Upper lobe of left lung (tissue), 6 donors: ENCODE data around the gene ZCCHC24. TPM values are rescaled to one million over a fixed set of nuclear protein-coding genes. Genes with fewer than 3 reads are reported as not detected.

Experiments used
- ATAC-seq, 2 donors: fragments of 200-7000 bp; cut with Tn5 transposase; one replicate each; pipeline ENCODE4 v1.9.1; 2022; ENCODE audit warnings: mild to moderate bottlenecking in 2 of 2, moderate library complexity in 2 of 2; ENCODE audit not compliant: low FRiP score in 2 of 2
- DNase-seq, 2 donors: peaks; one replicate each; pipeline ENCODE4 v3.0.0-alpha.2; 2019 to 2020
- H3K27ac ChIP-seq, 4 donors: fragments of 200-600 bp; sonication (generic); one replicate each; pipeline ENCODE4 v1.5.1; 2016 to 2019
- H3K27me3 ChIP-seq, 4 donors: fragments of 200-600 bp; sonication (generic); one replicate each; pipeline ENCODE4 v1.5.1; 2017 to 2019
- H3K36me3 ChIP-seq, 4 donors: fragments of 200-600 bp; sonication (generic); one replicate each; pipeline ENCODE4 v1.5.1; 2016 to 2019
- H3K4me1 ChIP-seq, 4 donors: fragments of 200-600 bp; sonication (generic); one replicate each; pipeline ENCODE4 v1.5.1; 2018 to 2019
- H3K4me3 ChIP-seq, 4 donors: fragments of 200-600 bp; sonication (generic); one replicate each; pipeline ENCODE4 v1.5.1; 2017 to 2019; ENCODE audit warnings: mild to moderate bottlenecking in 2 of 4, moderate library complexity in 1 of 4
- H3K9me3 ChIP-seq, 4 donors: fragments of 200-600 bp; sonication (generic); one replicate each; pipeline ENCODE4 v1.5.1; 2018 to 2019
- EP300 ChIP-seq, 4 donors: sonication (generic); formaldehyde crosslinking; IDR thresholded peaks; one replicate each; pipeline ENCODE4 v1.5.1; 2017; ENCODE audit warnings: antibody characterized with exemption in 4 of 4, control low read depth in 2 of 4
- POLR2A ChIP-seq, 4 donors: fragments of 450-650 bp; IDR thresholded peaks; one replicate each; pipeline ENCODE4 v1.5.1; 2016 to 2017; ENCODE audit warnings: antibody characterized with exemption in 4 of 4, mild to moderate bottlenecking in 2 of 4
- POLR2AphosphoS5 ChIP-seq, 2 donors: sonication (generic); formaldehyde crosslinking; IDR thresholded peaks; one replicate each; pipeline ENCODE4 v1.5.1; 2017; ENCODE audit warnings: antibody characterized with exemption in 2 of 2
- WGBS, 2 donors: methylation state at CpG; one replicate each; pipeline ENCODE4 v1.1.5; 2017 to 2018; 5-methylcytosine and 5-hydroxymethylcytosine counted together
- total RNA-seq, 6 donors: library from RNA; depleted of rRNA in 4 of 6; stranded (reverse); fragments of >200 nt in 4 of 6; gene quantifications; one replicate each; pipeline versions ENCODE4 v1.1.0 to v1.2.1, GENCODE V29; 2016 to 2021
- TF ChIP-seq, protein P1 (sequence below), 6 experiments: fragments of 450-650 bp in 4 of 6; fragments of 200-600 bp in 2 of 6; sonication (generic) in 2 of 6; IDR thresholded peaks; one replicate each; pipeline ENCODE4 v1.5.1; 2016 to 2019; ENCODE audit warnings: antibody characterized with exemption in 6 of 6
- donor health status: DM: no; HTN: no; CAD: no; lungs with moderate emphysema.
- donor health status: DM: no; HTN: yes; CAD: no; lungs with severe emphysema.

ZCCHC24 gene
- total RNA-seq, 6 donors from 2014 or later, result 12.6 to 45.7 (median 21.0) TPM

DNA sequence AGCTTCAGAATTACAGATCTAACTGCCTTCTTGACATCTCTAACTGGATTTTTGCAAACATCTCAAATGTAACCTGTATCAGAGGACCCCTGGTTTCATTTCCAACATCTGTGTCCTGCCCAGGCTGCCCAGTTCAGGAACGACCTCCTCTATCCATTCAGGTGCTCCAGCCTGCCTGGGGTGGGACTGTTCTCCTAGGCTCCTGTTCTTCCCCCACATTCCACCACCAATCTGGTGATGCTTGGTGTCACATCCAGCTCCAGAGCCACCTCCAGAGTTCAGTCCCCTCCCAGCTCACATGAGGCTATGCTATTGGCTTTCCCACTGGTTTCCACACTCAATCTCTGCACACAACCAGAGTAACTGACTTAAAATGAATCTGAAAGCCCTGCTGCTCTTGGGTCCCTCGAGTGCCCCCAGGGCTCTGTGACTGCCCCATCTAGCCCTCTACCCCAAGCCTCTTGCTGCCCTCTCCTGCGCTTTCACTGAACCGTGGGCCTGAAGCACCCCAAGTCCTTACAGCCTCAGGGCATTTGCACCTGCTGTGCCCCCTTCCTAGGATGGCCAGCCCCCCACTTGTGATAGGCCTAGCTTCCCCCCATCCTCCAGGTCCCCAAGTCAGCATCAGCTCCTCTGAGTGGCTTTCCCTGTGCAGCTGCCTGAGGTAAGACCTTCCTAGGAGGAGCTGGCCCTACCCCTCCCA, 52.1 kb downstream of the ZCCHC24 start:
- TF ChIP-seq POLR2AphosphoS5 (IDR thresholded peaks at IDR 0.05) (no peak), POLR2A (IDR thresholded peaks at IDR 0.05) (no peak), EP300 (IDR thresholded peaks at IDR 0.05) (no peak)
- TF ChIP-seq, protein P1, sequence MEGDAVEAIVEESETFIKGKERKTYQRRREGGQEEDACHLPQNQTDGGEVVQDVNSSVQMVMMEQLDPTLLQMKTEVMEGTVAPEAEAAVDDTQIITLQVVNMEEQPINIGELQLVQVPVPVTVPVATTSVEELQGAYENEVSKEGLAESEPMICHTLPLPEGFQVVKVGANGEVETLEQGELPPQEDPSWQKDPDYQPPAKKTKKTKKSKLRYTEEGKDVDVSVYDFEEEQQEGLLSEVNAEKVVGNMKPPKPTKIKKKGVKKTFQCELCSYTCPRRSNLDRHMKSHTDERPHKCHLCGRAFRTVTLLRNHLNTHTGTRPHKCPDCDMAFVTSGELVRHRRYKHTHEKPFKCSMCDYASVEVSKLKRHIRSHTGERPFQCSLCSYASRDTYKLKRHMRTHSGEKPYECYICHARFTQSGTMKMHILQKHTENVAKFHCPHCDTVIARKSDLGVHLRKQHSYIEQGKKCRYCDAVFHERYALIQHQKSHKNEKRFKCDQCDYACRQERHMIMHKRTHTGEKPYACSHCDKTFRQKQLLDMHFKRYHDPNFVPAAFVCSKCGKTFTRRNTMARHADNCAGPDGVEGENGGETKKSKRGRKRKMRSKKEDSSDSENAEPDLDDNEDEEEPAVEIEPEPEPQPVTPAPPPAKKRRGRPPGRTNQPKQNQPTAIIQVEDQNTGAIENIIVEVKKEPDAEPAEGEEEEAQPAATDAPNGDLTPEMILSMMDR (IDR thresholded peaks at IDR 0.05), result no peak
- Histone ChIP-seq H3K27ac (no peak overlapping the region), H3K36me3 (peaks cover 0 to 12% (median 3%) of the 10 kb centered on the region in 4 donors), H3K9me3 (no peaks in the 10 kb centered on the region), H3K27me3 (no peaks in the 10 kb centered on the region), H3K4me3 (no peak overlapping the region), H3K4me1 (peaks cover 8 to 20% (median 16%) of the 10 kb centered on the region in 4 donors)
- WGBS, 2 donors, result 85 to 91% methylated on average over 4 of the region's 4 CpGs
- no peak for DNase-seq
- no peak for ATAC-seq

DNA sequence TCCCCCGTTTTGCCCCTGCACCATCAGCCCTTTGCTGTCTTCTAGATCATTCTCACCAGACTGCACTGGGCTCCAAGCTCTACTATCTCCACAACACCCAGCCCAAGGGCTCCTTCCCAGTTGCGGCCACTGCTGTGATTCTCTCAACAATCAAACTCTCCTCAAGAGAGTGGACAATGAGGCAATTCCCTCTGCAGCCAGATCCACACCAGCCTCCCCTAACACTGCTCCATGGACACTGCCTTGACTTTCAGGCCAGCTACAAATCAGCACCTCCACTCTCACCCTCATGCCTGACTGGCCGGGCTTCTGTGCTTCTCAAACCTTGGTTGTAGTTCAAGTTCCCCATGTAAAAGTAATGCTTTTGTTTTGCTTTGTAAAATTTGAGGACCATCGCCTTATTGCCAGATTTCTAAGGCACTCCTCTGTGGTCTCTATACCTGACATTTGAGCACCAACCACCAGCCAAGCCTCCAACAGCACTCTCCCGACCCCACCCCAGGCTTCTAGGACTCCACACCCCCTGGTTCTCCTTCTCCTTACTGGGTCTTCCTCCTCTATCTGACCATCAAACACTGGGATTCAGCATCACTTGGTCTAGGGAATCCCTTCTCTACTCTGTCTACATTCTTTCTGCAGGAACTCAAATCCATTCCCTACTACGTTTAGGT, 52.8 kb downstream of the ZCCHC24 start:
- Histone ChIP-seq H3K4me1 (peaks cover 3 to 18% (median 9%) of the 10 kb centered on the region in 4 donors), H3K9me3 (no peaks in the 10 kb centered on the region), H3K27ac (peak overlapping the region in 1 of 4 donors; percentile 7), H3K27me3 (no peaks in the 10 kb centered on the region), H3K4me3 (no peak overlapping the region), H3K36me3 (peaks cover 0 to 12% (median 3%) of the 10 kb centered on the region in 4 donors)
- 80 to 97% methylated on average over 6 of the region's 6 CpGs for WGBS, 2 donors
- DNase-seq (no peak), ATAC-seq (no peak)
- TF ChIP-seq, protein P1 (IDR thresholded peaks at IDR 0.05), result no peak
- TF ChIP-seq EP300 (IDR thresholded peaks at IDR 0.05), result no peak
- TF ChIP-seq POLR2AphosphoS5 (IDR thresholded peaks at IDR 0.05), result no peak
- no peak for TF ChIP-seq POLR2A (IDR thresholded peaks at IDR 0.05)

- TF ChIP-seq, protein P1 (IDR thresholded peaks at IDR 0.05), result no peak
- TF ChIP-seq EP300 (IDR thresholded peaks at IDR 0.05) (no peak), POLR2AphosphoS5 (IDR thresholded peaks at IDR 0.05) (no peak), POLR2A (IDR thresholded peaks at IDR 0.05) (no peak)
- H3K9me3 ChIP-seq, result no peaks in the 10 kb centered on the region
- no peaks in the 10 kb centered on the region for H3K27me3 ChIP-seq
- DNase-seq, result peak in 1 of 2 donors; percentile 17
- H3K4me3 ChIP-seq, result no peak overlapping the region
- peaks cover 0 to 15% (median 3%) of the 10 kb centered on the region in 4 donors for H3K36me3 ChIP-seq
- peak in 1 of 2 donors; percentile 4 for ATAC-seq
- H3K4me1 ChIP-seq, result peaks cover under 1 to 14% (median 4%) of the 10 kb centered on the region in 4 donors
- H3K27ac ChIP-seq, result peak overlapping the region in 1 of 4 donors; percentile 7
- WGBS, 2 donors, result 88 to 95% methylated on average over 14 of the region's 14 CpGs
Observed at GRCh38 chr10:79392020-79392398, 53.4 kb downstream of the ZCCHC24 start.

DNA sequence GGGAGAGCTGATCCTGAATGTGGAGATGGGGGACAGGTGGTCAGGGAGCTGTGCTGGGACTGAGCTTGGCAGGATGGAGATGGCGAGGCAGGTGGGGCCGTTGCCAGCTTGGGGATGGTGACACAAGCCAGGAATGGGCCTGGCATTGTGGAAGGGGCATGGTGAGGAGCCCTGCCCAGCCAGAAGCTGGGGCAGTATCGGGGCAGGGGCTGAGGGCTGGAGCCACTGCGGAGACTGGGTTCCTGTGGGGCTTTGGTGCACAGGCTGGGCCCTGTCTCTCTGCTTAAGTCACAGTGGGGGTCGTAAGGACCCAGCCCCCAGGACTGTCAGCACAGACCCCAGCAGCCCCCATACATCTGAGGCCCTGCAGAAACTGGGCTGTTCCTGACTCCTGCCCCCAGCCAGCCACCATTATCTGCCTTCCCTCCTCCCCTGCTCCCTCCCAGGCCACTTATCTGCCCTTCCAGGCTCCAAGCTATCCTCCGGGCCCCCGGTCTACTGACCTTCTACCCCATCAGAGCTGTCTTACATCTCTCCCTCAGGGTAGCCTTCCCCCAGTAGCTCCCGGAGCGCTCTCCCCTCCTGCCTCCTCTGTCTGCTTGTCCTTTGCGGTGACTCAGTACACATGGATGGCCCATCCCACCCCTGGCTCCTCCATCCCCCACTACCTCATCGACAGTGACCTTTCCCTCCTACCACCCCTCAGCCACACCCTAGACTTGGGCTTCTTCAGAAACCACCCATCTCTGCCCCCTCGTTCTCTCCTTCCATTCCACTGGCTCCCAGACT, 54.0 kb downstream of the ZCCHC24 start:
- Histone ChIP-seq H3K4me1 (peaks cover 0 to 9% (median 2%) of the 10 kb centered on the region in 4 donors), H3K27ac (peak overlapping the region; percentile 9 to 64 (median 36)), H3K4me3 (no peak overlapping the region), H3K9me3 (no peaks in the 10 kb centered on the region), H3K27me3 (no peaks in the 10 kb centered on the region), H3K36me3 (peaks cover 0 to 20% (median 3%) of the 10 kb centered on the region in 4 donors)
- peak; percentile 17 to 75 for ATAC-seq
- 86 to 88% methylated on average over 9 to 12 of the region's 12 CpGs for WGBS, 2 donors
- no peak for TF ChIP-seq EP300 (IDR thresholded peaks at IDR 0.05)
- TF ChIP-seq POLR2AphosphoS5 (IDR thresholded peaks at IDR 0.05), result no peak
- TF ChIP-seq POLR2A (IDR thresholded peaks at IDR 0.05), result no peak
- TF ChIP-seq, protein P1 (IDR thresholded peaks at IDR 0.05), result no peak
- DNase-seq, result peak in 1 of 2 donors; percentile 18
